T-helper 1 cell treated with Interleukin-12 subunit alpha and Interleukin-12 subunit beta and Interleukin-4 antibody, amounts not matched to agents 30 μg/mL and 1 μg/mL, for 36 hours (primary cell): ENCODE measurements around the gene RAB5A.
"Not testable (repeated sequence)": the region's sequence is repeated elsewhere in the genome, so short reads cannot be mapped to it uniquely, and the experiment has no call there.

Experiments used
- H3K27ac Mint-ChIP-seq: one replicate; pipeline ENCODE4 v1.8.0; 2021; ENCODE audit warnings: mild to moderate bottlenecking, mixed read lengths
- H3K27me3 Mint-ChIP-seq: one replicate; pipeline ENCODE4 v1.8.0; 2021; ENCODE audit warnings: low read depth, mixed read lengths
- H3K36me3 Mint-ChIP-seq: one replicate; pipeline ENCODE4 v1.8.0; 2021; ENCODE audit warnings: low read depth, mixed read lengths
- H3K4me1 Mint-ChIP-seq: one replicate; pipeline ENCODE4 v1.8.0; 2021; ENCODE audit warnings: low read depth, mixed read lengths
- H3K4me3 Mint-ChIP-seq: one replicate; pipeline ENCODE4 v1.8.0; 2021; ENCODE audit warnings: mild to moderate bottlenecking, moderate library complexity, mixed read lengths
- H3K9me3 Mint-ChIP-seq: one replicate; pipeline ENCODE4 v1.8.0; 2021; ENCODE audit warnings: mixed read lengths

Gene RAB5A

GRCh38 chr3:19946832-19947548, at the start of gene RAB5A:
RAB5A (plus strand) TSS chr3:19947097; CDS start chr3:19950899, 3,802 bp downstream.
- H3K4me3 Mint-ChIP-seq: peak within 1 kb of the TSS; percentile 97
- peaks cover 24% of the 10 kb centered on the region for H3K36me3 Mint-ChIP-seq
- H3K4me1 Mint-ChIP-seq: peaks cover 39% of the 10 kb centered on the region
- peak within 1 kb of the TSS; percentile 99 for H3K27ac Mint-ChIP-seq
- peaks cover 3% of the 10 kb centered on the region for H3K27me3 Mint-ChIP-seq
- no peaks in the 10 kb centered on the region for H3K9me3 Mint-ChIP-seq

GRCh38 chr3:19898721-19899120, 48.2 kb upstream of the RAB5A start:
- Mint-ChIP-seq H3K4me1 (no peaks in the 10 kb centered on the region), H3K27ac (no peak overlapping the region), H3K36me3 (no peaks in the 10 kb centered on the region), H3K9me3 (no peaks in the 10 kb centered on the region), H3K27me3 (peaks cover 3% of the 10 kb centered on the region), H3K4me3 (no peak overlapping the region)

GRCh38 chr3:19899264-19899663, 47.6 kb upstream of the RAB5A start:
- Mint-ChIP-seq H3K27me3 (peaks cover 3% of the 10 kb centered on the region), H3K36me3 (no peaks in the 10 kb centered on the region), H3K9me3 (no peaks in the 10 kb centered on the region), H3K27ac (no peak overlapping the region), H3K4me3 (no peak overlapping the region), H3K4me1 (no peaks in the 10 kb centered on the region)

GRCh38 chr3:19899833-19900232, 47.1 kb upstream of the RAB5A start:
- H3K9me3 Mint-ChIP-seq, H3K4me3 Mint-ChIP-seq, H3K4me1 Mint-ChIP-seq, H3K27ac Mint-ChIP-seq, H3K27me3 Mint-ChIP-seq, H3K36me3 Mint-ChIP-seq: not testable (repeated sequence)

GRCh38 chr3:19901337-19901736, 45.6 kb upstream of the RAB5A start:
- no peak overlapping the region for H3K4me3 Mint-ChIP-seq
- H3K27ac Mint-ChIP-seq: no peak overlapping the region
- H3K27me3 Mint-ChIP-seq: peaks cover 7% of the 10 kb centered on the region
- no peaks in the 10 kb centered on the region for H3K36me3 Mint-ChIP-seq
- H3K9me3 Mint-ChIP-seq: no peaks in the 10 kb centered on the region
- H3K4me1 Mint-ChIP-seq: no peaks in the 10 kb centered on the region

GRCh38 chr3:19901918-19902317, 45.0 kb upstream of the RAB5A start:
- no peaks in the 10 kb centered on the region for H3K36me3 Mint-ChIP-seq
- peaks cover 7% of the 10 kb centered on the region for H3K27me3 Mint-ChIP-seq
- no peak overlapping the region for H3K27ac Mint-ChIP-seq
- no peaks in the 10 kb centered on the region for H3K9me3 Mint-ChIP-seq
- H3K4me3 Mint-ChIP-seq: no peak overlapping the region
- no peaks in the 10 kb centered on the region for H3K4me1 Mint-ChIP-seq

- Mint-ChIP-seq H3K27ac (no peak overlapping the region), H3K9me3 (no peaks in the 10 kb centered on the region), H3K4me1 (no peaks in the 10 kb centered on the region), H3K4me3 (no peak overlapping the region), H3K36me3 (no peaks in the 10 kb centered on the region), H3K27me3 (peaks cover 4% of the 10 kb centered on the region)
Observed at GRCh38 chr3:19903649-19904048, 43.2 kb upstream of the RAB5A start.

GRCh38 chr3:19907523-19907922, 39.4 kb upstream of the RAB5A start:
- Mint-ChIP-seq H3K4me3 (no peak overlapping the region), H3K27me3 (peaks cover 4% of the 10 kb centered on the region), H3K9me3 (peaks cover 21% of the 10 kb centered on the region), H3K4me1 (no peaks in the 10 kb centered on the region), H3K27ac (no peak overlapping the region), H3K36me3 (no peaks in the 10 kb centered on the region)

GRCh38 chr3:19911452-19911851, 35.4 kb upstream of the RAB5A start:
- no peak overlapping the region for H3K27ac Mint-ChIP-seq
- peaks cover 30% of the 10 kb centered on the region for H3K9me3 Mint-ChIP-seq
- H3K4me3 Mint-ChIP-seq: no peak overlapping the region
- peaks cover 3% of the 10 kb centered on the region for H3K27me3 Mint-ChIP-seq
- H3K4me1 Mint-ChIP-seq: no peaks in the 10 kb centered on the region
- H3K36me3 Mint-ChIP-seq: peaks cover 1% of the 10 kb centered on the region

GRCh38 chr3:19917167-19917566, 29.7 kb upstream of the RAB5A start:
- peaks cover 1% of the 10 kb centered on the region for H3K36me3 Mint-ChIP-seq
- no peak overlapping the region for H3K27ac Mint-ChIP-seq
- no peak overlapping the region for H3K4me3 Mint-ChIP-seq
- H3K9me3 Mint-ChIP-seq: peaks cover 8% of the 10 kb centered on the region
- H3K27me3 Mint-ChIP-seq: peaks cover 25% of the 10 kb centered on the region
- no peaks in the 10 kb centered on the region for H3K4me1 Mint-ChIP-seq

- H3K27me3 Mint-ChIP-seq: peaks cover 25% of the 10 kb centered on the region
- H3K9me3 Mint-ChIP-seq: no peaks in the 10 kb centered on the region
- H3K36me3 Mint-ChIP-seq: no peaks in the 10 kb centered on the region
- H3K4me3 Mint-ChIP-seq: no peak overlapping the region
- no peak overlapping the region for H3K27ac Mint-ChIP-seq
- no peaks in the 10 kb centered on the region for H3K4me1 Mint-ChIP-seq
Observed at GRCh38 chr3:19920401-19921080, 26.4 kb upstream of the RAB5A start.

GRCh38 chr3:19931180-19931692, 15.7 kb upstream of the RAB5A start:
- Mint-ChIP-seq H3K27me3 (peaks cover 12% of the 10 kb centered on the region), H3K4me3 (peak overlapping the region; percentile 50), H3K27ac (peak overlapping the region; percentile 57), H3K36me3 (no peaks in the 10 kb centered on the region), H3K4me1 (peaks cover 29% of the 10 kb centered on the region), H3K9me3 (no peaks in the 10 kb centered on the region)

GRCh38 chr3:19931767-19932188, 15.1 kb upstream of the RAB5A start:
- peaks cover 29% of the 10 kb centered on the region for H3K4me1 Mint-ChIP-seq
- no peaks in the 10 kb centered on the region for H3K36me3 Mint-ChIP-seq
- H3K9me3 Mint-ChIP-seq: no peaks in the 10 kb centered on the region
- peak overlapping the region; percentile 27 for H3K4me3 Mint-ChIP-seq
- H3K27ac Mint-ChIP-seq: peak overlapping the region; percentile 32
- H3K27me3 Mint-ChIP-seq: peaks cover 12% of the 10 kb centered on the region

GRCh38 chr3:19932422-19932821, 14.5 kb upstream of the RAB5A start:
- peak overlapping the region; percentile 1 for H3K27ac Mint-ChIP-seq
- peaks cover 29% of the 10 kb centered on the region for H3K4me1 Mint-ChIP-seq
- no peaks in the 10 kb centered on the region for H3K36me3 Mint-ChIP-seq
- H3K4me3 Mint-ChIP-seq: peak overlapping the region; percentile 27
- H3K9me3 Mint-ChIP-seq: no peaks in the 10 kb centered on the region
- peaks cover 12% of the 10 kb centered on the region for H3K27me3 Mint-ChIP-seq

GRCh38 chr3:19934098-19934566, 12.8 kb upstream of the RAB5A start, which contains the start of gene EFHB:
EFHB (minus strand) TSS chr3:19934217; CDS start chr3:19934018, 199 bp downstream.
- peaks cover 12% of the 10 kb centered on the region for H3K27me3 Mint-ChIP-seq
- H3K4me3 Mint-ChIP-seq: no peak within 1 kb of the TSS
- H3K36me3 Mint-ChIP-seq: no peaks in the 10 kb centered on the region
- no peaks in the 10 kb centered on the region for H3K9me3 Mint-ChIP-seq
- H3K4me1 Mint-ChIP-seq: peaks cover 31% of the 10 kb centered on the region
- H3K27ac Mint-ChIP-seq: no peak within 1 kb of the TSS
